Adipose tissue (tissue), 3 donors: ENCODE results near the gene SNTG2. TPM values are rescaled to one million over a fixed set of nuclear protein-coding genes. Genes with fewer than 3 reads are reported as not detected.

ENCODE experiments used
- H3K27ac ChIP-seq: one replicate; pipeline ENCODE4 v1.5.1; 2013; ENCODE audit warnings: low read depth, low read length
- WGBS, 3 donors: extraction: QIAGEN DNeasy Blood & Tissue Kit; methylation state at CpG; one replicate each; pipeline ENCODE4 v1.1.7; 2013; 5-methylcytosine and 5-hydroxymethylcytosine counted together
- polyA plus RNA-seq, 3 donors: library from polyadenylated mRNA; stranded (reverse); fragments of 200-250 nt; gene quantifications; one replicate each; pipeline ENCODE4 v1.2.3, GENCODE V29; 2013
- donor health status: healthy with polysubstance abuse.
- donor health status: Bipolar disorder and iron deficiency.
- donor health status: healthy.

SNTG2 gene
- polyA plus RNA-seq, 3 donors, result 0.56 to 2.8 (median 2.7) TPM

- no peak overlapping the region for H3K27ac ChIP-seq
- 91 to 95% (median 93%) methylated on average over 19 of the region's 19 CpGs for WGBS, 3 donors
These were observed 279.7 kb downstream of the SNTG2 start for GRCh38 chr2:1230155-1230893.

DNA sequence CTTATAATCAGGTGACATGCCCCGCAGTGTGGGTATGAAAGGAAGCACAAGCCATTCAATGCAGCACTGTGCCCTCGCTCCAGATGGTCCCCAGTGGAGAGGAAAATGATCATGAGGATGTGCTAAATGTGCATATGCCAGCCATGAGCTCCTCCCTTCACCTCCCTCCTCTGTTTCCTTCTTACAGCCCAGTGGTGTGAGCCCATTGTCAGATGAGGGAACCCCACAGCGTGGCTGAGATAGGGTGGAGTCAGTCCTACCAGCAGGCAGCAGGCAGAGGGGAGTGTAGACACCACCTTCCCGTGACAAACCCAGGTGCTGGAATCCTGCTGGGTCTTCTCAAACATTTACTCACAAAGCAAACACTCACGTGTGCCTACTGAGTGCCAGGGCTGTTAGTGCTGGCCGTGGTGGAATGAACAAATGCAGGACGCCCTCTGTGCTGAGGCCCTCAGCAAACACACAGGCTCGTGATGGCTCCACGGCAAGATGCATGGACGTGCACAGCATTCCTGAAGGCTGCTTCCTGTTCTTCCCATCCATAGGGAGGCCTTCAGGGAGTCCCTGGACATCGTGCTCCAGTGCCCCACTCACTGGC is 280.9 kb downstream of the SNTG2 start:
- WGBS, 3 donors, result 57 to 82% (median 71%) methylated on average over 11 of the region's 11 CpGs
- no peak overlapping the region for H3K27ac ChIP-seq

GRCh38 chr2:1233281-1233680 is 282.6 kb downstream of the SNTG2 start:
- 73 to 74% (median 74%) methylated on average over 15 of the region's 15 CpGs for WGBS, 3 donors
- H3K27ac ChIP-seq, result no peak overlapping the region

- H3K27ac ChIP-seq, result no peak overlapping the region
- WGBS, 3 donors, result 85 to 92% (median 91%) methylated on average over 10 to 13 of the region's 13 CpGs
These were observed 284.2 kb downstream of the SNTG2 start for GRCh38 chr2:1234731-1235308.

- 69 to 84% (median 80%) methylated on average over 5 of the region's 5 CpGs for WGBS, 3 donors
- no peak overlapping the region for H3K27ac ChIP-seq
These were observed 285.2 kb downstream of the SNTG2 start for GRCh38 chr2:1235806-1236205.

- WGBS, 3 donors, result 89 to 100% (median 93%) methylated on average over 1 of the region's 1 CpG
- no peak overlapping the region for H3K27ac ChIP-seq
These were observed 286.0 kb downstream of the SNTG2 start for GRCh38 chr2:1236606-1237005.

DNA sequence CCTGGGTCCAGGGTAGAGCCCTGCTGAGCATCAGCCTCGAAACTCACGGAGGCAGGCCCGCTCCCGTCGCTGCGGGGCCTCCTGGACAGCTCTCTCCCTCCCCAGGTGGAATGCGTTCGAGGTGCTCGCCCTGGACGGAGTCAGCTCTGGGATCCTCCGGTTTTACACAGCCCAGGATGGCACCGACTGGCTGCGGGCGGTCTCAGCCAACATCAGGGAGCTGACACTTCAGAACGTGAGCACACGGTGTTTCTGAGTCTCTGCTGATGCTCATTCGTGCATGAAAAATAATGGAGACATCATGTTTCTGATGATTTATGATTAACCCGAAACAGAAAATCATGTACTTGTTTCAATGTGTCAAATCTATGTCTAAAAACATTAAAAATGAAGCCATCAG is 287.1 kb downstream of the SNTG2 start:
- WGBS, 3 donors, result 79 to 80% (median 79%) methylated on average over 18 of the region's 18 CpGs
- H3K27ac ChIP-seq, result no peak overlapping the region

GRCh38 chr2:1238598-1239138 is 288.0 kb downstream of the SNTG2 start:
- no peak overlapping the region for H3K27ac ChIP-seq
- 73 to 82% (median 74%) methylated on average over 14 of the region's 14 CpGs for WGBS, 3 donors

GRCh38 chr2:1245193-1245592 is 294.5 kb downstream of the SNTG2 start:
- WGBS, 3 donors, result 82 to 97% (median 84%) methylated on average over 2 of the region's 2 CpGs
- H3K27ac ChIP-seq, result no peak overlapping the region

DNA sequence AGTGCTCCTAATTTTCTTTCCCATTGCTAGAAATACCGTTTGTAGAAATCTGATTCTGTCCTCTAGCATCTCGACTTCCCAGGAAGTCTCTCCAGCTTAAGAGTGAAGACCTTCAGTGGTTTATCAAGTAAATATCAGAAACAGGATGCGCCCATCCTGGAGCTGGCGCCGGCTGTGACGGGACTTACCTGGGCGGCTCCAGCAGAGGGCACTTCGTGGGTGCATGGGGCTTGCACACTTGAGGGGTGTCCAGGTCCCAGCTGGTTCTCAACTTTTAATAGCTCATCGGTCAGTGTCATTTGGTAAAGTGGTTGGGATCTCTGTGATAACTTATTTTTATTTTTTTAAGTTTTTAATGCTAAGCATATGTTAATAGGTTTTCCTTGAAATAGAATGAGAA is 295.6 kb downstream of the SNTG2 start:
- WGBS, 3 donors, result 83 to 85% (median 84%) methylated on average over 9 of the region's 9 CpGs
- no peak overlapping the region for H3K27ac ChIP-seq

GRCh38 chr2:1246991-1247390 is 296.3 kb downstream of the SNTG2 start:
- no peak overlapping the region for H3K27ac ChIP-seq
- 61 to 83% (median 68%) methylated on average over 3 of the region's 3 CpGs for WGBS, 3 donors

DNA sequence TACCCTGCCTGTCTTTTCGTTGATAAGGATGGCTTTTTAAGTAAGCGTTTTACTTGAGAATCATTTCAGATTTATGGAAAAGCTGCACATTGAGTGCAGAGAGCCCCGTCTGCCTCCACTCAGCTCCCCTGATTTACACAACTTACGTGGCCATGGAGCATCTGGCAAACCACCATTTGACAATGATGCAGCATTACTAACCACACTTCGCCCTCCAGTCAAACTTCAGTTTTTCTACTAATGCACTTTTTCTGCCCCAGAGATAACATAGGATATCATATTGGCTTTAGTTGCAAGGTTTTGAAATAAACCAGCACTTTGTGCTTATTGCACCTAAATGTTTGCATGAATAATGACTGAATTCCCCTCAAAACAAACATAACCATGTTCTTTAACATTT is 297.5 kb downstream of the SNTG2 start:
- WGBS, 3 donors, result 39 to 77% (median 48%) methylated on average over 5 of the region's 5 CpGs
- no peak overlapping the region for H3K27ac ChIP-seq

DNA sequence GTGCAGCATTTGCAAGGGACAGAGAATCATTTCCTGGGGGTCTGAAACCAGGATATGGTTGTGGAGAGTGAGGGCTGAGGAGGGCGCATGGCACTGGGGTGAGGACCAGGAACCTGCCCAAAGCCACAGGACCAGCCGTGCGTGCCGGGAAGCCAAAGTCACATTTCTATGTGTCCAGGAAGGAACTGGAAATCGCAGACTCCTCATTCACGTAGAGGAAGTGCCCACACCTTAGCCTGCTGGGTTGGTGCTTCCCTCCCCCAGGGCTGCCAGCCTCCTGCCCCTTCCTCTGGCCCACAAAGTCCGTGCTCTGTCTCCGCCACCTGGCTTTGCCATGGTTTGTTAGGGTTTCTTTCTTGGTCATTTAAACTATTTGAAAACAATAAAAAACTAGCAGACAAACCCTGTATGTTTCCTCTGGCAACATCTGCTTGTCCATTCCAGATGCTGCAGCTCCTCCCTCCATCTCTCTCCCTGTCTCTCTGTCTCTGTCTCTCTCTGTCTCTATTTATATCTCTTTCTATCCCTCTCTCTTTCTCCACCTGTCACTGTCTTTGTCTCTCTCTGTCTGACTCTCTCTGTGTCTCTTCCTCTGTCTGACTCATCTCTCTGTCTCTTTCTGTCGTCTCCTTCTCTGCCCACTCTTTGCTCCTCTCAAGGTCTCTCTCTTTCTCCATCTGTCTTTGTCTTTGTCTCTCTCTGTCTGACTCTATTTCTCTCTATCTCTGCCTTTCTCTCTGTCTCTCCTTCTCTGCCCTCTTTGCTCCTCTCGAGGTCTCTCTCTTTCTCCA is 299.4 kb downstream of the SNTG2 start:
- H3K27ac ChIP-seq, result no peak overlapping the region
- WGBS, 3 donors, result 49 to 72% (median 57%) methylated on average over 10 of the region's 10 CpGs

DNA sequence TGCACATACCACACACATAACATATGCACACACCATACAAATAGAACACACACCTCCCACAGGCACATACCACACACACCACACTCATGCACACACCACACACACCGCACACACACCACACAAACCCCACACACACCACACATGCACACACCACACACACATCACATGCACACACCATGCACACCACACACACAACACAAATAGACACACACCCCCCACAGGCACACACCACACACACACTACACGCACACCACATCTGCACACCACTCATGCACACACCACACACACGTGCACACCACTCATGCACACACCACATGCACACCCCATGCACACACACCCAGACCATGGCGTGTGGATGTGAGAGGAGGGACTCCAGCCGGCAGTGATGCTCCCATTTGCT is 300.9 kb downstream of the SNTG2 start:
- 88 to 91% (median 89%) methylated on average over 5 of the region's 5 CpGs for WGBS, 3 donors

DNA sequence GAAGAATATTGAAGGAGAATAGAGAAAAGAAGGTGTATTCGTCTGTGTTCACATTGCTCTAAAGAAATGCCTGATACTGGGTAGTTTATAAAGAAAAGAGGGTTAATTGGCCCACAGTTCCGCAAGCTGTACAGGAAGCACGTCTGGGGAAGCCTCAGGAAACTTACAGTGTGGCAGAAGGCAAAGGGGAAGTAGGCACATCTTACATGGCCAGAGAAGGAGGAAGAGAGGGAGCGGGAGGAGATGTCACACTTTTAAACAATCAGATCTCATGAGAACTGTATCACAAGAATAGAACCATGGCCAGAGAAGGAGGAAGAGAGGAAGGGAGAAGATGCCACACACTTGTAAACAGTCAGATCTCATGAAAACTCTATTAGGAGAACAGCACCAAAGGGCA is 303.0 kb downstream of the SNTG2 start:
- no peak overlapping the region for H3K27ac ChIP-seq
- 36 to 81% (median 38%) methylated on average over 4 of the region's 4 CpGs for WGBS, 3 donors

More for the DNA sequence above, 300.9 kb downstream of the SNTG2 start:
- H3K27ac ChIP-seq, result no peak overlapping the region

- whole genome bisulfite sequencing, 3 donors, result 68 to 79% (median 71%) methylated on average over 18 of the region's 18 CpGs
- H3K27ac ChIP-seq, result no peak overlapping the region
These were observed 304.2 kb downstream of the SNTG2 start for GRCh38 chr2:1254662-1255343.

DNA sequence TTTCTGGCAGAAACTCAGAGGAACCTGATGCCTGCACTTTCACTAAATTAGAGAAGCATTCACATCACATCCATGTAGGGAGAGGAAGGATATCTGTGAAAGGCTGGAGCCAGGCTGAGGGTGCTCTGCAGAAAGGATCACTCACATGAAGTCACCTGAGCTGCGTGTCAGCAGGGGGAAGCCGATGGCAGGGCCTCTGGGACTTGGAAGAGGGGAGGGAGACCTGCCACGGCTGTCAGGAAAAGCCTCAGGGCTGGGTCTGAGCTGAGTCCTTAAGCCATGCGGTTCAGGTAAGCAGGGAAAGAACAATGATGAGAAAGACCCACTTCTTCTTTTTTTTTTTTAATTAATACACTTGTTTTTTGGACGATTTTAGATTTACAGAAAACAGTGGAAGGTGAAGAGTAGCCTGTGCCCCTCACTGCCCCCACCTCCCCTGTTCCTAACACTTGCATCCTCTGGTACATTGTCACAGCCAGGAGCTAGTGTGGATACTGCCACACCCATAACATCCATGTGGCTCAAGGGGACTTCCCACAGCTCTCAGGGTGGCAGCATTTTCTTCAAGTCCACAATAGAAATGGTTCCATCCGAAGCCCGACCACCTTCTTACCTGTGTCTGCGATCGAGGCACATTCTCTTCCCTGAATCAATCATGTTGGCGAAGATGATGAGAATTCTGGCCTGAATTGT is 306.1 kb downstream of the SNTG2 start:
- H3K27ac ChIP-seq, result no peak overlapping the region
- 67 to 75% (median 72%) methylated on average over 10 of the region's 10 CpGs for WGBS, 3 donors

DNA sequence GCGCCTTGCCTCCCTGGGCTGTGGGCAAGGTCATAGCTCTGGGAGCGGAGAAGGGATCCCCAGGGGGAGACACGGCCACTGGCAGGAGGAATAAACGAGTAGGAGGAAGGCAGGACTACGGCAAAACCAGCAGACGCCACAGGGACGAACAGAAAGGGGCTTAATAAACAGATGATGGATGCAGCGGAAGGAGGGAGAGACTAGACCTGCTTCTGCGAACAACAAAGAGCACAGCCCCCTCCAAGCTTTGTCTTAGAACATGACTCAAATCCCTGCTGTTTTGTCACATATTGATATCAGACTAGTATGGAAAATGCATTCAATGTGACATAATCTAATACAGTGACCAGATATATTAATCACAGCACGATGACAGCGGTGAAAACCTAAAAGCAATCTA is 306.7 kb downstream of the SNTG2 start:
- H3K27ac ChIP-seq, result no peak overlapping the region
- 75 to 81% (median 75%) methylated on average over 11 of the region's 11 CpGs for WGBS, 3 donors
